OCI-LY7 (cell line): ENCODE results near the gene TMEM50A. TPM values are rescaled to one million over a fixed set of nuclear protein-coding genes. Genes with fewer than 3 reads are reported as not detected.
"Not testable (repeated sequence)": the region's sequence is repeated elsewhere in the genome, so short reads cannot be mapped to it uniquely, and the experiment has no call there.

Experiments used
- BruUV-seq: library from RNA; stranded (reverse); fragments of 400-500 nt; replicated peaks from 2 replicates; lab custom pipeline; 2021; lab: Mats Ljungman, UMichigan
- CTCF ChIA-PET: fragments of 300-600 bp; sonication (Branson Sonifier 250); formaldehyde crosslinking; loops from one replicate; lab custom pipeline; 2022; ENCODE audit warnings: antibody characterized with exemption; ENCODE audit not compliant: unreplicated experiment; lab: Charles Lee
- POLR2A ChIA-PET: fragments of 300-600 bp; sonication (Branson Sonifier 250); formaldehyde crosslinking; loops from one replicate; lab custom pipeline; 2022; ENCODE audit warnings: antibody characterized with exemption; lab: Charles Lee
- DNase-seq: peaks from one replicate; pipeline ENCODE4 v3.0.0-alpha.2; 2015; ENCODE audit warnings: low spot score
- H2AFZ ChIP-seq: fragments of 200-600 bp; sonication (generic), shearing (Covaris generic); 2 replicates; pipeline ENCODE4 v1.6.1; 2014; ENCODE audit warnings: mild to moderate bottlenecking, antibody characterized with exemption, low read length, moderate library complexity
- H3K27ac ChIP-seq: fragments of 200-600 bp; sonication (generic); 2 replicates; pipeline ENCODE4 v1.5.1; 2014; ENCODE audit warnings: mixed run types, low read depth, mild to moderate bottlenecking, moderate library complexity, low read length, inconsistent platforms; ENCODE audit not compliant: poor library complexity, severe bottlenecking
- H3K36me3 ChIP-seq: fragments of 200-600 bp; sonication (generic); 2 replicates; pipeline ENCODE4 v1.6.1; 2014; ENCODE audit warnings: mild to moderate bottlenecking, antibody characterized with exemption, low read length, moderate library complexity, mixed read lengths; ENCODE audit not compliant: insufficient read depth
- H3K4me1 ChIP-seq: fragments of 200-600 bp; sonication (generic); 2 replicates; pipeline ENCODE4 v1.5.1; 2014; ENCODE audit warnings: mild to moderate bottlenecking, low read length; ENCODE audit not compliant: insufficient read depth, poor library complexity, severe bottlenecking
- H3K4me2 ChIP-seq: fragments of 200-600 bp; sonication (generic); 2 replicates; pipeline ENCODE4 v1.6.1; 2014; ENCODE audit warnings: mild to moderate bottlenecking, low read length
- H3K4me3 ChIP-seq: fragments of 200-600 bp; sonication (generic); 2 replicates; pipeline ENCODE4 v1.5.1; 2014; ENCODE audit warnings: mild to moderate bottlenecking, low read depth, low read length; ENCODE audit not compliant: poor library complexity, severe bottlenecking
- H3K79me2 ChIP-seq: fragments of 200-600 bp; sonication (generic); 2 replicates; pipeline ENCODE4 v1.6.1; 2016; ENCODE audit warnings: low read depth, mild to moderate bottlenecking, low read length, moderate library complexity, mixed read lengths; ENCODE audit not compliant: insufficient read depth
- H3K9me2 ChIP-seq: fragments of 200-600 bp; sonication (generic); 2 replicates; pipeline ENCODE4 v1.6.1; 2016; ENCODE audit warnings: mild to moderate bottlenecking, low read length, mixed read lengths; ENCODE audit not compliant: insufficient read depth
- H3K9me3 ChIP-seq: fragments of 200-600 bp; sonication (generic); 2 replicates; pipeline ENCODE4 v1.6.1; 2014; ENCODE audit warnings: mild to moderate bottlenecking, mixed run types, low read length, mixed read lengths
- H4K20me1 ChIP-seq: fragments of 200-600 bp; sonication (generic); 2 replicates; pipeline ENCODE4 v1.6.1; 2014; ENCODE audit warnings: mild to moderate bottlenecking, antibody characterized with exemption, low read length, moderate library complexity, mixed read lengths; ENCODE audit not compliant: insufficient read depth
- EZH2phosphoT487 ChIP-seq: fragments of 200-600 bp; sonication (generic); IDR thresholded peaks from 2 replicates; pipeline ENCODE4 v1.6.1; 2018; ENCODE audit warnings: low read depth, borderline replicate concordance, mild to moderate bottlenecking, mixed run types, antibody characterized with exemption, low read length, moderate library complexity, mixed read lengths
- intact Hi-C: fragments of 100-400 bp; cut with micrococcal nuclease; formaldehyde crosslinking; loops from one replicate; pipeline ENCODE4 v1.10.0; 2022; ENCODE audit not compliant: unreplicated experiment
- total RNA-seq, 2 experiments: library from RNA; depleted of rRNA in 1 of 2; stranded (reverse); fragments of >200 nt in 1 of 2; shearing (Covaris generic) in 1 of 2; gene quantifications; 2 replicates each; pipeline ENCODE4 v1.2.3, GENCODE V29; 2014 to 2022
- TF ChIP-seq, protein P1 (sequence below): fragments of 200-600 bp; sonication (generic); conservative IDR thresholded peaks from 2 replicates; pipeline ENCODE4 v1.5.1; 2014; ENCODE audit warnings: mild to moderate bottlenecking, antibody characterized with exemption, low read length, moderate library complexity, mixed read lengths

Gene TMEM50A
- total RNA-seq, 2 experiments from 2014 or later: 56.2 to 62.9 TPM

DNA sequence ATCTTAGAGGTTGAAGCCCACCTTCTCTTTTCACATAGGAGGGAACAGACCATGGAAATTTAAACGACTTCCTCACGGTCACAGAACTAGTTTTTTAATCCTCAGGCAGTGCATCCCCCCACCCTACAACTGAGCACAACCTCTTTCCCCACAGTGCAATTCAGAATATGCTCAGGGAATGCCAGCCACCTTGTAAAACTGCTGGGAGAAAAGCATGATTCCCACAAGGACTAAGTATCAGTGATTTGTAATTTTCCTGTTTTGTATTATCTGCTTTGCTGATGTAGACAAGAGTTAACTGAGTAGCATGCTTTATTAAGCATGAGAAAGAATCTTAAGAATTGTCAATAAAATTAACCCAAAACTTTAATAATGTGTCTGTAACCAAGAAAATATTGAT is 23.8 kb downstream of the TMEM50A start:
- Histone ChIP-seq H3K36me3 (peaks cover 45% of the 10 kb centered on the region), H3K4me3 (no peak overlapping the region), H3K4me1 (no peaks in the 10 kb centered on the region), H2AFZ (no peak overlapping the region), H3K27ac (no peak overlapping the region), H3K9me2 (no peaks in the 10 kb centered on the region), H3K9me3 (no peaks in the 10 kb centered on the region), H4K20me1 (no peaks in the 10 kb centered on the region), H3K4me2 (no peak overlapping the region), H3K79me2 (no peaks in the 10 kb centered on the region)
- no peak for DNase-seq
- BruUV-seq: TSS peak; percentile 66
- ChIA-PET CTCF (no interaction called here), POLR2A (no interaction called here)
- TF ChIP-seq EZH2phosphoT487: no peak
- TF ChIP-seq, protein P1, sequence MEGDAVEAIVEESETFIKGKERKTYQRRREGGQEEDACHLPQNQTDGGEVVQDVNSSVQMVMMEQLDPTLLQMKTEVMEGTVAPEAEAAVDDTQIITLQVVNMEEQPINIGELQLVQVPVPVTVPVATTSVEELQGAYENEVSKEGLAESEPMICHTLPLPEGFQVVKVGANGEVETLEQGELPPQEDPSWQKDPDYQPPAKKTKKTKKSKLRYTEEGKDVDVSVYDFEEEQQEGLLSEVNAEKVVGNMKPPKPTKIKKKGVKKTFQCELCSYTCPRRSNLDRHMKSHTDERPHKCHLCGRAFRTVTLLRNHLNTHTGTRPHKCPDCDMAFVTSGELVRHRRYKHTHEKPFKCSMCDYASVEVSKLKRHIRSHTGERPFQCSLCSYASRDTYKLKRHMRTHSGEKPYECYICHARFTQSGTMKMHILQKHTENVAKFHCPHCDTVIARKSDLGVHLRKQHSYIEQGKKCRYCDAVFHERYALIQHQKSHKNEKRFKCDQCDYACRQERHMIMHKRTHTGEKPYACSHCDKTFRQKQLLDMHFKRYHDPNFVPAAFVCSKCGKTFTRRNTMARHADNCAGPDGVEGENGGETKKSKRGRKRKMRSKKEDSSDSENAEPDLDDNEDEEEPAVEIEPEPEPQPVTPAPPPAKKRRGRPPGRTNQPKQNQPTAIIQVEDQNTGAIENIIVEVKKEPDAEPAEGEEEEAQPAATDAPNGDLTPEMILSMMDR: no peak
- intact Hi-C loops: no loop called here

DNA sequence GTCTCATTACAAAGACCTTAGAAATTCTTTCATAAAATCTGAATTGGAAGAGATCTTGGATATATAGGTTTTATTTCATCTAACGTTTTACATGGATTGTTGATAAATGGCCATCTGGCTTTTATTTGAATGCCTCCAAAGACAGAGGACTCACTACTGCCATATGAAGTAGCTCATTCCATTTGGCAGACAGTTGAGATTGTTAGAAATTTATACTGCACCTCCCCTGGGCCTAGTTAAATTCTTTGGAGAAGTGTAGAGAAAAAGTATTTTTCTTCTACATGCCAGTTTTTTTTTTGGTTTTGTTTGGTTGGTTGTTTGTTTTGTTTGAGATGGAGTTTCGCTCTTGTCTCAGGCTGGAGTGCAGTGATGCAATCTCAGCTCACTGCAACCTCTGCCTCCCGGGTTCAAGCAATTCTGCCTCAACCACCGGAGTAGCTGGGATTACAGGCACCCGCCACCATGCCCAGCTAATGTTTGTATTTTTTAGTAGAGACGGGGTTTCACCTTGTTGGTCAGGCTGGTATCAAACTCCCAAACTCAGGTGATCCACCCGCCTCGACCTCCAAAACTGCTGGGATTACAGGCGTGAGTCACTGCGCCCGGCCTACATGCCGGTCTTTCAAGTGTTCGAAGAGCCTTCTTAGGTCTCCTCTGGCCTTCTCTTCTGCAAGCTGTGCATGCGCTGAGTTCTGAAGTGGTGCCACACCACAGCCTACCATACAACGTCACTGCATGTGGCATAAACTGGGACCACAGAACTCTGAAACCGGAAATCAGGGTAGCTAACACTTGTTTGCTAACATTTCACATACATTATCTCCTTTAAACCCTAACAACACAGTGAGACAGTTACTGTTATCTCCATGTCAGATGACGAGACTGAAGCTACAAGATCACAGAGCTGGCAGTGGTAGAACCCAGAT is 24.8 kb downstream of the TMEM50A start:
- H3K4me1 ChIP-seq, DNase-seq, H3K4me2 ChIP-seq, CTCF ChIA-PET, H3K9me3 ChIP-seq, H4K20me1 ChIP-seq, intact Hi-C loops, H3K27ac ChIP-seq, H3K4me3 ChIP-seq, H3K9me2 ChIP-seq, BruUV-seq, POLR2A ChIA-PET, H2AFZ ChIP-seq, H3K79me2 ChIP-seq: not testable (repeated sequence)
- peaks cover 39% of the 10 kb centered on the region for H3K36me3 ChIP-seq

DNA sequence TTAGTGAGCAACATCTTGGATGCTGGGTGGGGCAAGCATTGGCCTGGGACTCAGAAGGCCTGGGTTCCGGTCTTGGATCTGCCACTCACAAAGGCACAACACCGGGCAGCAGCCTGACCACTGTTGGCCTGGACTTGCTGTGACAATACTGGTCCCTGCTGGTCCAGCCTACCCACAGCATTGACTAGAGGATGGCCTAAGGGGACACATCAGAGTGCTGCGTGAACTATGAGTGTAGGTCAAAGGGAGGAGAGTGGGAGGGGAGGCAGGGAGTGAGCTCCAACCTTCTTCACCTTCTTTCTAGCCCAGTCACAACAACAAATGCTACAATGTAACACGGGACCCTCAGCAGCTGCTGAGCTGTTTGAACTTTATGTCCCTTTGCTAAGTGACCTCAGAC is 31.1 kb downstream of the TMEM50A start:
- CTCF ChIA-PET: no interaction called here
- DNase-seq: no peak
- intact Hi-C loops: no loop called here
- no peaks in the 10 kb centered on the region for H3K9me2 ChIP-seq
- no peak overlapping the region for H2AFZ ChIP-seq
- no peaks in the 10 kb centered on the region for H4K20me1 ChIP-seq
- H3K79me2 ChIP-seq: no peaks in the 10 kb centered on the region
- no peak overlapping the region for H3K27ac ChIP-seq
- H3K4me3 ChIP-seq: no peak overlapping the region
- BruUV-seq: no TSS peak
- H3K4me2 ChIP-seq: no peak overlapping the region
- no peaks in the 10 kb centered on the region for H3K4me1 ChIP-seq
- no peaks in the 10 kb centered on the region for H3K9me3 ChIP-seq
- H3K36me3 ChIP-seq: no peaks in the 10 kb centered on the region
- POLR2A ChIA-PET: no interaction called here
- TF ChIP-seq, protein P1: no peak
- TF ChIP-seq EZH2phosphoT487: no peak

DNA sequence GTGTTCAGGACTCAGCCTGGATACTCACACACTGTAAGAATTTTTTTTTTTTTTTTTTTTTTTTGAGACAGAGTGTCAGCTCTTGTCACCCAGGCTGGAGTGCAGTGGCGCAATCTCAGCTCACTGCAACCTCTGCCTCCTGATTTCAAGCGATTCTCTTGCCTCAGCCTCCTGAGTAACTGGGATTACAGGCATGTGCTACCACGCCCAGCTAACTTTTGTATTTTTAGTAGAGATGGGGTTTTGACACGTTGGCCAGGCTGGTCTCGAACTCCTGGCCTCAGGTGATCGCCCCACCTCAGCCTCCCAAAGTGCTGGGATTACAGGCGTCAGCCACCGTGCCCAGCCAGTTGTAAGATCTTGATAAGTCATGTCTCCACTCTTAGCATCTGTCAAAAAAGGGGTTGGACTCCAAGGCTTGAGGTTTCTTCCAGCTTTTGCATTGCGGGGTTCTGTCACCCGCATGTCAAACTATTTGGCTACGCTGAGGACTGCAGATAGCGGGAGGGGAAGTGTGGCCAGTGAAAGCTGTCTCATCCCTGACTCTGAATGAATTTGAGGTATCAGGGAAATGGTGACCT is 31.6 kb downstream of the TMEM50A start:
- H3K36me3 ChIP-seq, POLR2A ChIA-PET, H4K20me1 ChIP-seq, H3K9me2 ChIP-seq, intact Hi-C loops, H3K4me3 ChIP-seq, H3K79me2 ChIP-seq, H2AFZ ChIP-seq, H3K4me1 ChIP-seq, DNase-seq, CTCF ChIA-PET, H3K27ac ChIP-seq, H3K9me3 ChIP-seq, BruUV-seq, H3K4me2 ChIP-seq: not testable (repeated sequence)

DNA sequence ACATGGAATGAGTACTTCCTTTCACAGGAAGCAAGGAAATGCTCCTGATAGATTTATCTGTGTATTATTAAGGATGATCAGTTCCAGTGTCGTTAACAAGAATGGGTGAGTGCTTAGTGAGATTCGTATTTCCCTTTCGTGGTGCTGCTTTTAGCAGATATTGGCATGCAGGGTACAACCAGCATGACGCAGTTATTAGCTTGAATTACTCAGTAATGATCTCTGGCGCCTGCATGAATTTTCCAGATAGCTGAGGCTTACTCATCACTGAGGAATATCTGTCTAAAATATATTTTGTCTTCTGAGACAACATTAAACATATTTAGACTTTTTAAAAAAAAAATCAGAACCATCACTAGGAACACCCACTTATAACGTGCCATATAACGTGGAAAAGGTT is 33.6 kb downstream of the TMEM50A start:
- H3K79me2 ChIP-seq, CTCF ChIA-PET, H3K4me1 ChIP-seq, H4K20me1 ChIP-seq, intact Hi-C loops, H2AFZ ChIP-seq, BruUV-seq, H3K9me3 ChIP-seq, DNase-seq, H3K4me3 ChIP-seq, H3K4me2 ChIP-seq, H3K27ac ChIP-seq, H3K36me3 ChIP-seq, POLR2A ChIA-PET, H3K9me2 ChIP-seq: not testable (repeated sequence)
